HG03135 (cell line): ENCODE measurements around the gene HS3ST3A1.
"Not testable (repeated sequence)": the region's sequence is repeated elsewhere in the genome, so short reads cannot be mapped to it uniquely, and the experiment has no call there.

ENCODE experiments used
- ATAC-seq: cut with Tn5 transposase; IDR thresholded peaks from one replicate; pipeline ENCODE4 v1.9.1; 2021; ENCODE audit warnings: mild to moderate bottlenecking, moderate library complexity; ENCODE audit not compliant: unreplicated experiment

The HS3ST3A1 gene

DNA sequence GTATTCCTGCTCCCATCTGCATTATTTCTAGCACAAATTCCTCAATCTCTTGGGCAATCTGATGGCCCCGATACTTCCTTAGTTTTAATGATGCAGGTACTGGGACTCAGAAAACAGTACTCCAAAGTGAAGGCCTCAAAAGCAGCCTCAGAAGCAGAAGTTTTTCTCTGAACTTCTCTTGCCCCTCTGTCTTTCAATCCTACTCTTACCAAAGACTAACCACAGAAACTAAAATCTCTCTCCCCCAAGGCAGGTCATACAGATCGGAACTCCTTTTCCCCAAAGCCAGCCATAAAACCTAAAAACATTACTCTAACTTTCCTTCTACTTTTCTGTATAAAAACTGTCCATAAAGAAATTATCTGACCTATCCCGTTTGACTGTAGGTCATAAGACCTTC is 103.5 kb downstream of the HS3ST3A1 start:
- no peak for ATAC-seq

DNA sequence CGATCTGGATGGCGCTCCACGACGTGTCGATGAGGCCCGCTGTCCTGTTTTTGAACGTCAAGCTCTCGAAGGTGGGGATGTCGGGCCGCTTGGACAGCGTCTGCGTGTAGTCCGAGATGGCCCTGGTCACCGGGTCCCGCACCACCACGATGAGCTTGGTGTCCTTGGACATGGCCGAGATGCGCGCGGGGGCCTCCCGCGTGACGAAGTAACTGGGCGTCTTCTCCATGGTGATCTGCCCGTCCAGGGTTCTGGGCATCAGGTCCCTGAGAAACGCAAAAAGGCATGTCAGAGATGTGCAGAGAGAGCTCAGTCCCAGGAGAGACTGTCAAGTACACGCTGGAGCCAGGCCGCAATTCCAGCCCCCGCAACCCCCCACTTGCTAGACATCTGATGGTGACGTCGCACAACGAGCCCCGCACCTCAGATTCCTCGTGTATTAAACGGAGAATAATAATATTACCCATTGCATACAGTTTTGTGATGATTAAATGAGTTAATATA is 105.1 kb downstream of the HS3ST3A1 start:
- not testable (repeated sequence) for ATAC-seq

DNA sequence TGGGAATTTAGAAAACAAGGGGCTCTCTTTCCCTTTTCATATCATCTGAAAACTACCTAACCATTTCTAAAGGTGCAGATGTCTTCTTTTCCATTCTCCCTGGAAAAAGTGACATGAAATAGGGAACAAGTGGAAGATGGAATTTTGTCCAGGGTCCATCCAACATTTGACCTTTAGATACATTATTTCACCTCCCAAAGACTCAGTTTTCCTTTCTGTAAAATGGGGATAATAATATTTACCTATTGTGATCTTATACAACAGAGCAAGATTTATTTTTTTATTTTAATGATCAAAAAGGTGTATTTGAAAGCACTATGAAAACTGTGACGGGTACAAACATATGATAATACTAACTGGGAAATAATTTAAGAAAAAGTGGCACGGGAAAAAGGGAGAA is 106.3 kb downstream of the HS3ST3A1 start:
- no peak for ATAC-seq

DNA sequence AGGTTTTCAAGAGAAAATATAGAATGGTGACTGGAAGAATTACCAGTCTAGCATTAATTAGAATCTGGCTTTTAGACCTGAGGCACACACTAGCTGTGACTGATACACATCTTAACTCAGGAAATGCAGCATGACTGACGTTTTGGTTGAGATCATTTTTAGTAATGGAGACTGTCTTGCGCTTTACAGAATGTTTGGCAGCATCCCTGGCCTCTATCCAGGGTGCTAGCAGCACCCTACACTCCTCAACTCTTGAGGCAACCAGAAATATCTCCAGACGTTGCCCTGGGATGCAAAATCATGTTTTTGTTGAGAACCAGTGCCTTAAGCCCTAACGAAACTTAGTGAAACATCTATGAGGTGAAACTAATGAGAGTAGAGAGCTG is 109.0 kb downstream of the HS3ST3A1 start:
- ATAC-seq = no peak

DNA sequence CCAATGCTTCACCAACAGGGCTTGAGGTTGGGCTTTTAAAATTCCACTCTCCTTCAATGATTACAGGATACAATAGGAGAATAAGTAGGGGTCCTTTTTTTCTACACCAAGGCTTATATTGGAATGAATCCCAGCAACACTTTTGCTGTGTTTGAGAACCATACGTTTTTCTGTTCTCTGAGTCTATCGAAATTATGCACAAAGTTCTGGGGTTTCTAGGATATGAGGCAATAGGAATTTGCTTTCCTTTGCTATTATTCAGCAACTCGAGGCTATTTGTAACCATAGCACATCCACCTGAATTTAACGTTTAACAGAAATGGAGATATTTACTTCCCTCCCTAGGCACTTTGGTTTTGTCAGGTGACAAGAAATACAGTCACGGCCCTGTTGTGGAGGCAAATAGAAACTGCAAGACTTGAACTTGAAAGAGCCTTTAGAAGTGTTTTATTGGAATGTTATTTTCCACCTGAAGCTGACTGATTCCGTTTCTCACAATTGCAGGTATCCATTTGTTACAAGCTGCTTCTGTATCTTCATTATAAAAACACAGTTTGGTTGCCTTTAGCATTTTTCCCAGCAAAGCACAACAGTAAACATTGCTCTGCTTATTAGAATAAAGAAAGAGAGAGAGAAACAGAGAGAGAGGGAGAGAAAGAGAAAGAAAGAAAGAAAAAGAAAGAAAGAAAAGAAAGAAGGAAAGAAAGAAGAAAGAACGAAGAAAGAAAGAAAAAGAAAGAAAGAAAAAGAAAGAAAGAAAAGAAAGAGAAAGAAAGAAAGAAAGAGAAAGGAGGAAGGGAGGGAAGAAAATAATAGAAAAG is 109.6 kb downstream of the HS3ST3A1 start:
- ATAC-seq = no peak

DNA sequence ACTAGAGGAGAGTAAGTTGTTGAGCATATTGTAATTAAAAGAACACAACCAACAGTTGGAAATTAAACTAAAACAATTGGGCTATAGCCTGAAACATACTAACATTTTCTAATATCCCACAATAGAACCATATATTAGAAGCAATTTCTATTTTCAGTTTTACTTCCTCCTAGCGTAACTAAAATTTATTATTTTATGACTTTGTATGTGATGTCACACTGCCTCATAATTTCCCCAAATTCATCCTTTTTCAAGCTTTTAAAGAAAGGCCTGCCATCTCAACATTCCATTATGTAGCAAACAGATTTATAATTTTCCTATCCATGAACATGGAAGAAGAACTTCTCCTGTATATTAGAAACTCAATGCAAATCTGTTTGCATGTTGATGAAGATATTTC is 110.2 kb downstream of the HS3ST3A1 start:
- no peak for ATAC-seq

DNA sequence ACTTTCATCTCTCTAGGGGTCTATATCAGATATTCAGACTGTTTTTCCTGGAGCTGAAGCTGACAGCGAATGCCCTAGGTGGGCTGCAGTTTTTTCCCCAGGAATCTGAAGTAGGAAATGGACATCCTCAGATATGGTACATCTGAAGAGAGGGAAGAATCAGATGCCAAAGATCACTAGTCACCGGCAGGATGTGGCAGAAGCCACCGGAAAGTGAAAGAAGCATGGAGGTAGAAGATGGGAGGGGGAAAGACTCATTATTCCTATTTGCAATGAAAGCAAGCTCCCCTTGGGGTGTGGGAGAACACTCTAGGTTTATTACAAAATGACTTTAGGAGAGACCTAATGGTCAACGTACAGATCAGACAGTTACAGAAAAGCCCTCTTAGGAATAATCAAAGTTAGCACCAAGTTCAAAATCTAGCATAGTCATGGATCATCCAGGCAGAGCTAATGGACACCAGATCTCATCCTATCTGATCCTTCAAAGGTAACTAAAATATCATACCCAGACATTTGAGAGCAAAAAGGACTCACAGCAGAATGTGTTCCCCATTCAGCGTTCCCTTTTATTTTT is 110.7 kb downstream of the HS3ST3A1 start:
- ATAC-seq = no peak

DNA sequence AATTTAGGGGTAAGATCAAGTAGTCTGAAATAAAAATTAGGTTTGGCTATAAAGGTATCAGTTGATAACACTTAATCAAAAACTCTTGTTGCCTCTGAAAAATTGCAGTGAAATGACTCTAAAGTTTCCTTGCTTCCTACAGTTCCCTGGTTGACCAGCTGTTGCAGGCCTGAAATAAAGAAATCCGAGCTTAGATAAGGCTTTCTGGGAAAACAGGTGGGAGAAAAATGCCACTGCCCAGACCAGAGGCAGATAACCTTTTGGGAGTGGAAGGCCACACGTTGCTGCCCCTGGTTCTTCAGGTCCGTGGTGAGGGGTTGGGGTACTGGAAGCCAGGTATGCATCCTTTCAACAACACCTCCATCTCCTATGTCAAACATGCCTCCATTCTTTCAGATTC is 111.3 kb downstream of the HS3ST3A1 start:
- ATAC-seq = no peak

DNA sequence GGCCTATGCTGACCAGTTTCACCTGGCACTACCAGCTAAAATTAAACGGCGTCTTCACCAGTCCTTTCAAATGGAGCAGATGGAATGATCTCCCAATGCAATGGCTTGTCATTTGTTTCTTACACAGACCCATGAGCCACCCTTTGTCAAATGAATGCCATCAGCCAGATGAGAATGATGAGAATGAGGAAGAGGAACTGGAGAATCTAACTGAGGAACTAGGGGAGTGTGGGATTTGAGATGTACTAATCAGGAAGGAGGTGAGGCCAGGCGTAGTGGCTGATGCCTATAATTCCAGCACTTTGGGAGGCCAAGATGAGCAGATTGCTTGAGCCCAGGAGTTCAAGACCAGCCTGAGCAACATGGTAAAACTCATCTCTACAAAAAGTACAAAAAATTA is 116.4 kb downstream of the HS3ST3A1 start:
- no peak for ATAC-seq

DNA sequence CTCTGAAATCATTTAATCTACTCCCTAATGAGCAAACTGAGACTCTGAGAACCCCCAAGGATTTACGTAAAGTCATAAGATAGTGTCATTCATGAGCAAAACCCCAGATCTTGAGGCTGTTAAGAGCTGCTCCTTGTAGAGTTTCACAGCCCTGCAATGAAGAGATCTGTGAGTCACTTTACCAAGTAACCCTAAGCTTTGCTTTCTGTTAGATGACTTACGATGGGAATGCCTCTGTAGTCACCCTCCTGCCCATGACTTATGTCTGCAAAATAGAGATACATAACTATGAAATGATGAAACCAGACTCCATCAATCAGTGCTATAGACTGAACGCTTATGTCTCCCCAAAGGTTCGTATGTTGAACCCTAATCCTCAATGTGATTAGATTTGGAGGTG is 117.7 kb downstream of the HS3ST3A1 start:
- ATAC-seq = no peak

DNA sequence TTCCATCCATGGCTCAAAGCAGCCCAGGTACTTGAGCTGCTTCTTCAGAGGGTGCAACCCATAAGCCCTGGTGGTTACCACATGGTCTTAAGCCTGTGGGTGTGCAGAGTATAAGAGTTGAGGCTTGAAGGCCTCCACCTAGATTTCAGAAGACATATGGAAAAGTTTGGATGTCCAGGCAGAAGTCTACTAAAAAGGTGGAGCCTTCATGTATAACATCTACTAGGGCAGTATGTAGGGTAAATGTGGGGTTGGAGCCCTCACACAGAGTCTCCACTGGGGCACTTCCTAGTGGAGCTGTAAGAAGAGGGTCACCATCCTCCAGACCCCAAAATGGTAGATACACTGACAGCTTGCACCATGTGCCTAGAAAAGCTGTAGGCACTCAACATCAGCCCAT is 120.9 kb downstream of the HS3ST3A1 start:
- ATAC-seq = no peak

DNA sequence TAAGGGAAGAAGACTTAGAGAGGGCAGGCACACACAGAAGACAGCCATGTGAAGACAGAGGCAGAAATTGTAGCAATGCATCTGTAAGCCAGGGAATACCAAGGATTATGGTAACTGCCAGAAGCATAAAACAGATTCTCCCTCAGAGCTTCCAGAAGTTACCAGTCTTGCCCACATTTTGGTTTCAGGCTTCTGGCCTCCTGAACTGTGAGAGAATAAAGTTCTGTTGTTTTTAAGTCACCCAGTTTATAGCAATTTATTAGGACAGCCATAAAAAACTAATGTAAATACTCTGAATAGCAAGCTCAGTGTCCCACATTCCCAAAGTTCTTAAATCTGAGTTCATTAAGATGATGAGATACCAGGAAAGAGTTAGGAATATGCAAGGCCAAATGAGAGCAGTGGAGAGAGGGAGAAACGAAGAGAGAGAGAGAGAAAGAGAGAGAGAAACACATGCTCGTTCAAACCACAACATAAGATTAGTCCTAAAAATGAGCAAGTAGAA is 123.4 kb downstream of the HS3ST3A1 start:
- no peak for ATAC-seq

DNA sequence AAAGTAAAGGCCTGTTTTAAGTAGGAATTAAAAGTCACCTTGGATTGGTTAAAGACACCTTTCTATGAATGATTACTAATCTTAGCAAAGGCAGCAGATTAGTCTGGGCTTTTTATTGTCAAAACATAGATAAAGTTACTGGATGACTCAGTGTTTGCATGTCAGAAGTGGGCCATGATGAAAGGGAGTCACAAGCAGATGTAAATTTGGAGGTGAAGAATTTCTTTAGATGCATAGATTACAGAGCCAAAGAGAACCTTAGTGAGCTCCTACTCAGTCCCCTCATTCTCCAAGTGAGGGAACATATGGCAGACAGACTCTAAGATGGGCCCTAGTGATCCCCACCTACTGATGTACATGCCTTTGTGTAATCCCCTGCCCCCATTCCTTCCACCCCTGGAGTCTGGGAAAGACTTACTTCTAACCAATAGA is 124.5 kb downstream of the HS3ST3A1 start:
- no peak for ATAC-seq

DNA sequence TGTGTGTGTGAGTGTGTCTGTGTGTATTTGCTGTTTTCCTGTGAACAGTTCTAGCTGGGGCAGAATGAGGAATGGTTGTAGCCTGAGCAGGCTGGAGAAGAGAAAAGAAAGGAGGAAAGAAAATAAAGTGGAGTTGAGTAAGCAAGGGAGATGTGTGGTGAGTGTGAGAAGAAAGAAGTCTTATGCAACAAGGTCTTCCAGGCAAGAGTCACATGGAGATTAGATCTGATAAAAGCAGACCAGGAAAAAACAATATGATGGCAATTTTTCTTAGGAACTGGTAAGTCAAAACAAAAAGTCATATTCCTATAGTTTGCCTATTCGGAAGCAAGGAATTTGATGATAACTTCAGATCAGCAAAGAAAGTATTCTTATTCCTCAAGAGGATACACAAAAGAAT is 125.0 kb downstream of the HS3ST3A1 start:
- ATAC-seq = no peak

DNA sequence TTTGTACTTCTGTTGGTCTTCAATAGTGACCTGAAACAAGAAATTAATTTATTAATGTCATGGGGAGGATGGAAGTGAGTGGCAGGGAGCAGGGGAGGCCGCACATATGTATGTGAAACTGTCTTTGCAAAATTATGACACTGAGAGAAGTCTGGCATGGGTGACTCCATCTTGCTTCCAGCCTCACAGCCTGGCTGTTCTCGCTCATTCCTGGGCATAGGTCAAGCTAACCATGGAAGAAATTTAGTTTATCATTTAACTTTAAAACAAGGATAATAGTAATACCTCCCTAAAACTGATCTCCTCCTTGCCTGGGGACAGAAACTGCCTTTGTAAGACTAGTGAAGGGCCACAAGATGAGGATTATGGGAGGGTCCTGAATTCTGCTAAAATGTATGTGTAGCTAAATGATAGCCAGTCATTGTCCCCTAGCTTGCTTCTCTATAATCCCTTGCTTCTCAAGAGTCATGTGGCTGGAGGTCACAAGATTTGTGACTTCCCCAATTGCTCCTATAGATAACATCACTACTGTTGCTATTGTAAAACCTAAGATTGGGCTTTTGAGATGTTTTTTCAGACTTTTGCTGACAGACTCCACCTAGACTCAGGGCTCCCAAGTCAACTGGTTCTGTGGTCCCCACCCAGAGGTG is 126.0 kb downstream of the HS3ST3A1 start:
- ATAC-seq = no peak

DNA sequence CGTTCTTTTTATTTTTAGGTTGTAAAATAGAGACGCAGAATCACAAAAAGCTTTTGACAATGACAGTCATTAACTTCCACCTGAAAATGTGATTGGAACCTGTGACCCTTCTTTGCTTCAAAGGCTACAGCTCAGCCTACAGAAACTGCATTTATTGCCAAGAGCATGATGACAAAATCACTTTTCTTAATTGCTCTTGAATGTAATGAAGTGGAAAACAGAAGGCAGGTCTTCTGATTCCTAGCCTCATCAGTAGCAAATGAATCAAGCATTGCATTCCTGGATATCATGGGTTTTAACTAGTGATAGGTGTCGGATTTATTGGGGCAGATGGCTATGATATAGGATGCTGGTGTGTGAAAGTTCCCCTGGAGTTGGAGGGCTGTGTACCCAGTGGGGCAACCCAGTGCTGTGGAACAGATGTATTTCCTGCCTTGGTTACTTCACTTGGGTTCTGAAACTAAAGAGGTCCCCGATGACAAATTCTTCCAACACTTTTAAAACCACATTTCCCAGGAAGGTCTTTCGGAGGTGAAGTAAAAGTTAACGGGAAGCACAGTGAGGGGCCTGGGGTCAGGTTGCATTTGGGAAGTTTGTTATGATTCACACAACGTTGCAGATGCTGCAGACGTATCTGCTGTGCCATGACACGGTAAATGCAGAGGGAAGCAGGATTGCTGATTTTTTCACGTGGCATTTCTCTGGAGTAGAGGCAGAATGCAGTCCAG is 127.5 kb downstream of the HS3ST3A1 start:
- no peak for ATAC-seq

DNA sequence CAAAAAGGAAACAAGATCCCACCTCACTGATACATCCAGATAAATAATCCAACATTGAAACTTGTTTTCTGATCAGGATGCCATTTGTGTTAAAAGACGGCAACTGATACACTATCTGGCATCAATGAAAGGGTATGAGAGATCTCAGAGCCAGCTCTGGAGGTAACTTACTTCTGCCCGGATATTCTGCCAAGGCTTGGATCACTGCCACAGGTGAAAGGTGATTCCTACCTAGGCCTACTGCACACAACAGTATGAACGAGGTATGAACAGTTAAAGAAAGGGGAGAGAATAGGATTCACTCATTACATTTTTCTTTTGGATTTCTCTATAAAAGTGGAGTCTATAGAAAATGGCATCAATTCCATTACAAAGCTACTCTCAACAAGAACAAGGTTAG is 136.1 kb downstream of the HS3ST3A1 start:
- no peak for ATAC-seq

DNA sequence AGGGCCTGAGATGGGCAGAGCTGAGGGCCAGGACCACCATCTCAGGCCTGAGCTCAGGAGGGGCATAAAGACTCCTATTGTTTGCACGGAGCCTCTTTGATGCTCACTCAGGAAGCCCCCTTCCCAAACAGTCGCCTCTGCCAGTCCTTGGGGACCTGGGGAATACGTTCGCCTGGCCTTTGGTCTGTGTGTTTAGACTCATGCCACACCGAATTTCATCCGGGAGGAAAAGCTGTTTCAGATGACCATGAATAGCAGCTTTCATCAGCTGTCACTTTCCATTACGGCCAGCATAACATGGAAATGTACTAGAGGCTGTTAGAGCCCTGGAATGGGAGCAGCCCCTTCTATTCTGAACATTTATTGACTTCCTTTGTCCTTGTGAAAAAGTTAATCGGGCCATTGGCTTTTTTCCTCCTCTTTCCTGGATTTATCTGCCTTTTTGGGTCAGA is 139.0 kb downstream of the HS3ST3A1 start:
- no peak for ATAC-seq

DNA sequence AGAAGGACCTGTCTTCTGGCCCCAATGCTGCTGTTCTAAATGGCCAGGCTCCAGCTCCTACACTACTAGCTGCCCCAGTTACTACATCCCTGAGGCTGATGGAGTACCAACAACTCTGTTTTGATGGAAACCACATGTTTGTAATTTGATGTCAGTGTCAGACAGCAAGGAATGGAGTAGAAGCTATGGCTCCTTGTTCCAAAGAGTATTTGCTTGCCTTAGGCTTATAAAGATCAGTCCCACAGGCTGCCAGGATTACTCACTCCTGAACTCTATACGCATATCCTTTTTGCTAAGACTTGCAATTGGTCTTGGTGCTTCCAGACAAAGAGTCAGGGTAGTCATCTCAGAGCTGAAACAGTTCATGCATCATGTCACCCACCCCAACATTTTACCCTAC is 139.6 kb downstream of the HS3ST3A1 start:
- no peak for ATAC-seq

DNA sequence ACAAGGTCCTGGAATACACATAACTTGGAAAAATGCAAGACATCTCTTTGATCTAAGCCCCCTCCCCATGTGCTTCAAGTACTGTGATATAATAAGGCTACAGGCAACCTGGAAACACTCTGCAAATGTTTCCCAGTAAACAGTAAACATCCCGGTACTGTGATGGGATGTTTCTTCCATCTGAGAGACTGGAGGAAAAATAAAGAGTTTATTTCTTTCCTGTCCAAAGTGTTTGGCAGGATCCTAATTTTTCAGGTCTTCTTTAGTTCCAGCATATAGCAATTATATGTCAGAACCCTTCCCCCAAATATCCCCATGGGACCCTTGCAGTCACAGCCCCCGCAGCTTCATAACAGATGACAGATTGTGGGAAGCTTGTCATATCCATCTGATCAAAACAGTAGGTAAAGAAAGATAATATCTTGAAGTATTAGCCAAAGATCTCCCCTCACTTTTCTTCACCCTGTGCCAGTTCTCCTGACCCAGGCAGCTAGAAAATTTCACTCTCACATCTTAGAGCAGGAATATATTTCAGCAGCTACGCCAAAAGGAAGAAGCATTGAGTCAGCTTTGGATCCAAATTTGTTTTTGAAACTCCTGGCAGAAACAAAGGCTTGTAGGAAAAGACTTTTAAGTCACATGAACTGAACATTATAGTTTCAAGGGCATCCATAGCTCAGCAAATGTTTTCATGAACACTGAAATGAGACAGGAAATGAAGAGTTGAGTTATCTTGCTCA is 141.3 kb downstream of the HS3ST3A1 start:
- ATAC-seq = no peak
